Endothelial cell (in vitro differentiated cells): ENCODE measurements around the gene ZNF117. TPM values are rescaled to one million over a fixed set of nuclear protein-coding genes. Genes with fewer than 3 reads are reported as not detected.

Source experiments
- DNase-seq: peaks from one replicate; pipeline ENCODE4 v3.0.0; 2021; ENCODE audit warnings: low spot score
- H3K27ac Mint-ChIP-seq: one replicate; pipeline ENCODE4 v1.8.0; 2021; ENCODE audit warnings: mixed read lengths, inconsistent platforms; ENCODE audit not compliant: unreplicated experiment
- H3K27me3 Mint-ChIP-seq: one replicate; pipeline ENCODE4 v1.8.0; 2021; ENCODE audit warnings: mild to moderate bottlenecking, moderate library complexity, mixed read lengths, inconsistent platforms; ENCODE audit not compliant: unreplicated experiment
- H3K36me3 Mint-ChIP-seq: one replicate; pipeline ENCODE4 v1.8.0; 2021; ENCODE audit warnings: mild to moderate bottlenecking, low read depth, mixed read lengths, inconsistent platforms; ENCODE audit not compliant: unreplicated experiment
- H3K4me1 Mint-ChIP-seq: one replicate; pipeline ENCODE4 v1.8.0; 2021; ENCODE audit warnings: mild to moderate bottlenecking, mixed read lengths, inconsistent platforms; ENCODE audit not compliant: unreplicated experiment
- H3K4me3 Mint-ChIP-seq: one replicate; pipeline ENCODE4 v1.8.0; 2021; ENCODE audit warnings: mild to moderate bottlenecking, mixed read lengths, inconsistent platforms; ENCODE audit not compliant: unreplicated experiment
- H3K9me3 Mint-ChIP-seq: one replicate; pipeline ENCODE4 v1.8.0; 2021; ENCODE audit warnings: mixed read lengths, inconsistent platforms; ENCODE audit not compliant: unreplicated experiment
- total RNA-seq: library from RNA; stranded (reverse); fragmentation: NEBNext Ultra II Directional; extraction: Animal tissue kit (Norgen Biotek cat#: 25700); gene quantifications from one replicate; pipeline ENCODE4 v1.2.1, GENCODE V29; 2021; ENCODE audit not compliant: unreplicated experiment
- TF ChIP-seq, protein P1 (sequence below): fragments of 200-600 bp; sonication (generic); IDR thresholded peaks from one replicate; pipeline ENCODE4 v1.5.0; 2021; ENCODE audit warnings: antibody characterized with exemption; ENCODE audit not compliant: unreplicated experiment

ZNF117 gene
- total RNA-seq, 1 donor from 2014 or later = 42.0 TPM

DNA sequence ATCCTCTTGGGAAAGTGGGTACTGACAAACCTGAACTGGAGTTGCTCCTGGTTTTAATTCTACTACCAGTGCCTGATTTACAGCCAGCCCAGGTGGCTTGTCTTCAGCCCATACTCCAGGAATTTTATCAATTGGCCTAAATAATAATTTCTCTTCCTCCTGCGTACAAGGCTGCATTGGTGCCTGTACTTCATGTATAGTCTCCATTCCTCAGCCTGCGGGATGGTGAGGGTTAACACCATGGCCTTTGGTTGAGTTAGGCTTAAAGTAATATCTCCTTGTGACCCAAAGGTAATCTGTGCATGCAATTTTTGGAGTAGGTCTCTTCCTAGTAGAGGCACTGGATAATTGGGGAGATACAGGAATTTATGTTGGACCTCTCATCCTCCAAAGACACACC lies 5.5 kb upstream of the ZNF117 start:
- Mint-ChIP-seq H3K4me3 (peak overlapping the region; percentile 79), H3K27ac (no peak overlapping the region), H3K4me1 (peaks cover 11% of the 10 kb centered on the region), H3K9me3 (peaks cover 47% of the 10 kb centered on the region), H3K27me3 (peaks cover 11% of the 10 kb centered on the region), H3K36me3 (peaks cover 86% of the 10 kb centered on the region)
- TF ChIP-seq, protein P1, sequence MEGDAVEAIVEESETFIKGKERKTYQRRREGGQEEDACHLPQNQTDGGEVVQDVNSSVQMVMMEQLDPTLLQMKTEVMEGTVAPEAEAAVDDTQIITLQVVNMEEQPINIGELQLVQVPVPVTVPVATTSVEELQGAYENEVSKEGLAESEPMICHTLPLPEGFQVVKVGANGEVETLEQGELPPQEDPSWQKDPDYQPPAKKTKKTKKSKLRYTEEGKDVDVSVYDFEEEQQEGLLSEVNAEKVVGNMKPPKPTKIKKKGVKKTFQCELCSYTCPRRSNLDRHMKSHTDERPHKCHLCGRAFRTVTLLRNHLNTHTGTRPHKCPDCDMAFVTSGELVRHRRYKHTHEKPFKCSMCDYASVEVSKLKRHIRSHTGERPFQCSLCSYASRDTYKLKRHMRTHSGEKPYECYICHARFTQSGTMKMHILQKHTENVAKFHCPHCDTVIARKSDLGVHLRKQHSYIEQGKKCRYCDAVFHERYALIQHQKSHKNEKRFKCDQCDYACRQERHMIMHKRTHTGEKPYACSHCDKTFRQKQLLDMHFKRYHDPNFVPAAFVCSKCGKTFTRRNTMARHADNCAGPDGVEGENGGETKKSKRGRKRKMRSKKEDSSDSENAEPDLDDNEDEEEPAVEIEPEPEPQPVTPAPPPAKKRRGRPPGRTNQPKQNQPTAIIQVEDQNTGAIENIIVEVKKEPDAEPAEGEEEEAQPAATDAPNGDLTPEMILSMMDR = no peak
- no peak for DNase-seq

DNA sequence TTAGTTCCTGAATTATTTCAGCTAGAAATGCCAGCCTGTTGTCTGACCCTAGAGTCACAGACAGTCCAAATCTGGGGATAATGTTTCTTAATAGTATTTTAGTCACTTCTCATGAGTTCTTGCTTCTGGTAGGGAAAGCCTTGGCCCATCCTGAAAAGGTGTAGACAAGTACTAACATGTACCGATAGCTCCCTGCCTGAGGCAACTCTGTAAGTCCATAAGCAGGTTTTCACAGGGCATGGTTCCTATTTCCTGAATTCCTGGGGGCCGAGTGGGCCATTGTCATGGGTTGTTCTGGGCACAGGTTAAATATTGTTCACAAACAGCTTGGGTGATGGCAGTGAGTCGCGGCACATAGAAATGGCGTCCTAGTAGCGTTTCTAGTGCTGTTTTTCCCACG lies 3.1 kb upstream of the ZNF117 start:
- Mint-ChIP-seq H3K27me3 (peaks cover 6% of the 10 kb centered on the region), H3K4me3 (no peak overlapping the region), H3K27ac (no peak overlapping the region), H3K4me1 (peaks cover 3% of the 10 kb centered on the region), H3K9me3 (peaks cover 38% of the 10 kb centered on the region), H3K36me3 (peaks cover 86% of the 10 kb centered on the region)
- TF ChIP-seq, protein P1 = no peak
- DNase-seq = no peak

DNA sequence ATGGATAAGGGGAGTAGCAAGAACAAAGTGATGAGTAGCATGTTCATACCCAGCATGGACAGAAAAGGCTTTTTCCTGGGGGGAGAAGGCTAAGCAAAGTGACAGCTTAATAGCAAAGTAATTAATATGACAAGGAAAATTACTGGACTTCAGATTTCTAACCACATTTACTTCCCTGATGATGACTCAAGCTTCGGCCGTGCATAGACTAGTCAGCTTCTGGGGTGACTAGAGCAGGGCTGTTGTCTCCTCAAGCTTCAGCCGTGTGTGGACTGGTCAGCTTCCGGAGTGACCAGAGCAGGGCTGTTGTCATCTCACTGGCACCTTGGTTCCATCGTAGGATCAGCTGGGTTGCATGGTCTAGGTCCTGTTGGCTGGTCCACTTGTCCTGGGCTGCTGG lies 2.1 kb upstream of the ZNF117 start:
- TF ChIP-seq, protein P1 = no peak
- Mint-ChIP-seq H3K4me3 (peak overlapping the region; percentile 81), H3K27ac (no peak overlapping the region), H3K36me3 (peaks cover 86% of the 10 kb centered on the region), H3K4me1 (peaks cover 5% of the 10 kb centered on the region), H3K27me3 (no peaks in the 10 kb centered on the region), H3K9me3 (peaks cover 39% of the 10 kb centered on the region)
- no peak for DNase-seq

GRCh38 chr7:64990216-64990615 lies 620 bp downstream of the ZNF117 start:
- H3K27ac Mint-ChIP-seq = no peak overlapping the region
- DNase-seq = no peak
- peaks cover 7% of the 10 kb centered on the region for H3K4me1 Mint-ChIP-seq
- no peaks in the 10 kb centered on the region for H3K27me3 Mint-ChIP-seq
- peaks cover 50% of the 10 kb centered on the region for H3K9me3 Mint-ChIP-seq
- TF ChIP-seq, protein P1 = no peak
- peak overlapping the region; percentile 62 for H3K4me3 Mint-ChIP-seq
- peaks cover 94% of the 10 kb centered on the region for H3K36me3 Mint-ChIP-seq

DNA sequence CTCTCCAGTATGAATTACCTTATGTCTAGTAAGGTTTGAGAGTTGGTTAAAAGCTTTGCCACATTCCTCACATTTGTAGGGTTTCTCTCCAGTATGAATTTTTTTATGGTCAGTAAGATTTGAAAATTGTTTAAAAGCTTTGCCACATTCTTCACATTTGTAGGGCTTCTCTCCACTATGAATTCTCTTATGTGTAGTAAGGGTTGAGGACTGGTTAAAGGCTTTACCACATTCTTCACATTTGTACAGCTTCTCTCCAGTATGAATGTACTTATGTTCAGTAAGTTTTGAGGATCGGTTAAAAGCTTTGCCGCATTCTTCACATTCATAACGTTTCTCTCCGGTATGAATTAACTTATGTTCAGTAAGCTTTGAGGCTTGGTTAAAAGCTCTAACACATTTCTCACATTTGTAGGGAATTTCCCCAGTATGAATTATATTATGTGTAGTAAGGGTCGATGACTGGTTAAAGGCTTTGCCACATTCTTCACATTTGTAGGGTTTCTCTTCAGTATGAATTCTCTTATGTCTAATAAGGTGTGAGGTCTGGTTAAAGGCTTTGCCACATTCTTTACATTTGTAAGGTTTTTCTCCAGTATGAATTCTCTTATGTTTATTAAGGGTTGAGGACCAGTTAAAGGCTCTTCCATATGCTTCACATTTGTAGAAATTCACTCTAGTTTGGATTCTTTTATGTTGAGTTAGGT lies 12.2 kb downstream of the ZNF117 start:
- Mint-ChIP-seq H3K36me3 (peaks cover 73% of the 10 kb centered on the region), H3K27me3 (peaks cover 2% of the 10 kb centered on the region), H3K9me3 (peaks cover 46% of the 10 kb centered on the region), H3K4me1 (no peaks in the 10 kb centered on the region), H3K27ac (no peak overlapping the region), H3K4me3 (peak overlapping the region; percentile 76)
- DNase-seq = no peak
- TF ChIP-seq, protein P1 = no peak
